WI38 (cell line): ENCODE data around the gene CCR5.

Experiments used
- H3K4me3 ChIP-seq: 2 replicates; pipeline ENCODE4 v1.5.1; 2011; ENCODE audit warnings: low read depth, mild to moderate bottlenecking, control low read depth, low read length
- CTCF ChIP-seq: IDR thresholded peaks from 2 replicates; pipeline ENCODE4 v1.5.1; 2012; ENCODE audit warnings: low read depth, mild to moderate bottlenecking, control low read depth, low read length

CCR5 gene

GRCh38 chr3:46337911-46338310 is 32.8 kb upstream of the CCR5 start:
- TF ChIP-seq CTCF: no peak

GRCh38 chr3:46338840-46339239 is 31.9 kb upstream of the CCR5 start:
- no peak overlapping the region for H3K4me3 ChIP-seq
- TF ChIP-seq CTCF: no peak

More at GRCh38 chr3:46337911-46338310, 32.8 kb upstream of the CCR5 start:
- no peak overlapping the region for H3K4me3 ChIP-seq

GRCh38 chr3:46344476-46344875 is 26.3 kb upstream of the CCR5 start:
- H3K4me3 ChIP-seq: no peak overlapping the region
- no peak for TF ChIP-seq CTCF

- TF ChIP-seq CTCF: no peak
- H3K4me3 ChIP-seq: no peak overlapping the region
Measured at GRCh38 chr3:46348823-46349482, 21.8 kb upstream of the CCR5 start.

- H3K4me3 ChIP-seq: no peak overlapping the region
- TF ChIP-seq CTCF: no peak
Measured at GRCh38 chr3:46349484-46350261, 21.1 kb upstream of the CCR5 start.

GRCh38 chr3:46350262-46350565 is 20.5 kb upstream of the CCR5 start:
- H3K4me3 ChIP-seq: no peak overlapping the region
- no peak for TF ChIP-seq CTCF

GRCh38 chr3:46351646-46352045 is 19.1 kb upstream of the CCR5 start:
- TF ChIP-seq CTCF: no peak

More at GRCh38 chr3:46351646-46352045, 19.1 kb upstream of the CCR5 start:
- H3K4me3 ChIP-seq: no peak overlapping the region
